ENCODE results near the gene DISP2. TPM values are rescaled to one million over a fixed set of nuclear protein-coding genes. Genes with fewer than 3 reads are reported as not detected.

The DISP2 gene
- total and polyA plus RNA-seq, 2 donors from 2014 or later: 0.04 to 0.69 TPM

DNA sequence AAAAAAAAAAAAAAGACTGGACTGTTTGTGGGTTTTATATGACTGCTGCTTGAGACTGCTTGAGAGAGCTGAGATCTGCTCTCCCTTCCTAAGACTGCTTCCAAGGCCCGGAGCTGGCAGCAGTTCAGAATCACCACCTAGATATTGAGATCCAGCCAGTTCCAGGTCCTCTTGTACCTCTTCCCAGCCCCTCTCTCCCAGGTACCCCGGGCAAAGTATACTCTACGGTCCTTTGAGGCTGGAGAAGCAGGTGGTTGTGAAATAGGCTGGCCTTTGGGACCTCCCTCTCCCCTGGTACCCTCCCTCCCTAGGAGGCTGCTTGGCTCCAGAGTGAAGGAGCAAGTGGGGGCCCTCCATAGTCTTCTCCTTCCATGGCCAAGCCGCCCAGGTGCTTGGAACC, 70.2 kb downstream of the DISP2 start:
- TF ChIP-seq, protein P1, sequence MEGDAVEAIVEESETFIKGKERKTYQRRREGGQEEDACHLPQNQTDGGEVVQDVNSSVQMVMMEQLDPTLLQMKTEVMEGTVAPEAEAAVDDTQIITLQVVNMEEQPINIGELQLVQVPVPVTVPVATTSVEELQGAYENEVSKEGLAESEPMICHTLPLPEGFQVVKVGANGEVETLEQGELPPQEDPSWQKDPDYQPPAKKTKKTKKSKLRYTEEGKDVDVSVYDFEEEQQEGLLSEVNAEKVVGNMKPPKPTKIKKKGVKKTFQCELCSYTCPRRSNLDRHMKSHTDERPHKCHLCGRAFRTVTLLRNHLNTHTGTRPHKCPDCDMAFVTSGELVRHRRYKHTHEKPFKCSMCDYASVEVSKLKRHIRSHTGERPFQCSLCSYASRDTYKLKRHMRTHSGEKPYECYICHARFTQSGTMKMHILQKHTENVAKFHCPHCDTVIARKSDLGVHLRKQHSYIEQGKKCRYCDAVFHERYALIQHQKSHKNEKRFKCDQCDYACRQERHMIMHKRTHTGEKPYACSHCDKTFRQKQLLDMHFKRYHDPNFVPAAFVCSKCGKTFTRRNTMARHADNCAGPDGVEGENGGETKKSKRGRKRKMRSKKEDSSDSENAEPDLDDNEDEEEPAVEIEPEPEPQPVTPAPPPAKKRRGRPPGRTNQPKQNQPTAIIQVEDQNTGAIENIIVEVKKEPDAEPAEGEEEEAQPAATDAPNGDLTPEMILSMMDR (IDR thresholded peaks at IDR 0.05; ENCODE audit: borderline replicate concordance, extremely low read depth, insufficient read depth): no peak
- intact Hi-C loops (cut with DNase I): loop anchor here (10.0 kb wide), 1 partner anchor 153 kb away; no protein-coding TSS in a partner anchor
- Histone ChIP-seq H3K9ac (ENCODE audit: low read length in 3 of 3) (no peak overlapping the region), H3K36me3 (ENCODE audit: control insufficient read depth in 2 of 3, insufficient read depth in 3 of 3, low read length in 3 of 3) (no peaks in the 10 kb centered on the region), H3K4me1 (ENCODE audit: control insufficient read depth in 2 of 3, insufficient read depth in 2 of 3, low read depth in 1 of 3, low read length in 3 of 3) (no peaks in the 10 kb centered on the region), H3K27ac (ENCODE audit: low read depth in 2 of 2, low read length in 2 of 2) (no peak overlapping the region), H3K27me3 (ENCODE audit: control insufficient read depth, insufficient read depth, low read length) (no peaks in the 10 kb centered on the region), H3K9me3 (ENCODE audit: control insufficient read depth in 2 of 3, insufficient read depth in 1 of 3, low read length in 3 of 3) (no peaks in the 10 kb centered on the region), H3K4me3 (ENCODE audit: low read length in 3 of 3) (no peak overlapping the region)
- FAIRE-seq (no peak), DNase-seq (no peak)

Other genes with a start within 250 kb of the DISP2 start
- 19.7 TPM for gene BMF, start 249.3 kb upstream of the DISP2 start, total RNA-seq
- gene BMF, start 249.3 kb upstream of the DISP2 start, polyA plus RNA-seq (ENCODE audit: insufficient read depth, low read depth, low replicate concordance): 3.6 TPM
- gene BUB1B, start 197.2 kb upstream of the DISP2 start, total RNA-seq: 0.94 TPM
- gene BUB1B, start 197.2 kb upstream of the DISP2 start, polyA plus RNA-seq (ENCODE audit: insufficient read depth, low read depth, low replicate concordance): 0.69 TPM
- gene PAK6, start 119.2 kb upstream of the DISP2 start, total RNA-seq: 11.9 TPM
- gene PAK6, start 119.2 kb upstream of the DISP2 start, polyA plus RNA-seq (ENCODE audit: insufficient read depth, low read depth, low replicate concordance): 8.1 TPM
- gene ANKRD63, start 75.2 kb upstream of the DISP2 start, total RNA-seq: not detected
- not detected for gene ANKRD63, start 75.2 kb upstream of the DISP2 start, polyA plus RNA-seq (ENCODE audit: insufficient read depth, low read depth, low replicate concordance)
- gene PLCB2, start 50.3 kb upstream of the DISP2 start, total RNA-seq: 37.2 TPM
- 4.4 TPM for gene PLCB2, start 50.3 kb upstream of the DISP2 start, polyA plus RNA-seq (ENCODE audit: insufficient read depth, low read depth, low replicate concordance)
- gene INAFM2, start 34.5 kb upstream of the DISP2 start, total RNA-seq: 21.6 TPM
- 14.7 TPM for gene INAFM2, start 34.5 kb upstream of the DISP2 start, polyA plus RNA-seq (ENCODE audit: insufficient read depth, low read depth, low replicate concordance)
- gene CCDC9B, start 17.3 kb upstream of the DISP2 start, total RNA-seq: 60.0 TPM
- 4.7 TPM for gene CCDC9B, start 17.3 kb upstream of the DISP2 start, polyA plus RNA-seq (ENCODE audit: insufficient read depth, low read depth, low replicate concordance)
- gene PHGR1, start 7.2 kb upstream of the DISP2 start, total RNA-seq: not detected
- not detected for gene PHGR1, start 7.2 kb upstream of the DISP2 start, polyA plus RNA-seq (ENCODE audit: insufficient read depth, low read depth, low replicate concordance)
- gene KNSTRN, start 24.5 kb downstream of the DISP2 start, total RNA-seq: 7.4 TPM
- gene KNSTRN, start 24.5 kb downstream of the DISP2 start, polyA plus RNA-seq (ENCODE audit: insufficient read depth, low read depth, low replicate concordance): 5.5 TPM
- 76.9 TPM for gene IVD, start 47.6 kb downstream of the DISP2 start, total RNA-seq
- 83.0 TPM for gene IVD, start 47.6 kb downstream of the DISP2 start, polyA plus RNA-seq (ENCODE audit: insufficient read depth, low read depth, low replicate concordance)
- gene BAHD1, start 82.7 kb downstream of the DISP2 start, total RNA-seq: 28.4 TPM
- gene BAHD1, start 82.7 kb downstream of the DISP2 start, polyA plus RNA-seq (ENCODE audit: insufficient read depth, low read depth, low replicate concordance): 13.3 TPM
- gene CHST14, start 112.8 kb downstream of the DISP2 start, total RNA-seq: 14.3 TPM
- 11.9 TPM for gene CHST14, start 112.8 kb downstream of the DISP2 start, polyA plus RNA-seq (ENCODE audit: insufficient read depth, low read depth, low replicate concordance)
- gene CCDC32, start 206.8 kb downstream of the DISP2 start, total RNA-seq: 34.4 TPM
- 35.9 TPM for gene CCDC32, start 206.8 kb downstream of the DISP2 start, polyA plus RNA-seq (ENCODE audit: insufficient read depth, low read depth, low replicate concordance)
- gene RPUSD2, start 211.1 kb downstream of the DISP2 start, total RNA-seq: 9.8 TPM
- 12.7 TPM for gene RPUSD2, start 211.1 kb downstream of the DISP2 start, polyA plus RNA-seq (ENCODE audit: insufficient read depth, low read depth, low replicate concordance)
- gene KNL1, start 236.0 kb downstream of the DISP2 start, total RNA-seq: 1.1 TPM
- 2.5 TPM for gene KNL1, start 236.0 kb downstream of the DISP2 start, polyA plus RNA-seq (ENCODE audit: insufficient read depth, low read depth, low replicate concordance)